Sigmoid colon (tissue), 7 donors: Measurements from ENCODE around the gene REV3L. TPM values are rescaled to one million over a fixed set of nuclear protein-coding genes. Genes with fewer than 3 reads are reported as not detected.

Experiments used
- DNase-seq: peaks from one replicate; pipeline ENCODE4 v3.0.0-alpha.2; 2019
- H3K27ac ChIP-seq, 4 donors: fragments of 200-600 bp; sonication (generic); one replicate each; pipeline ENCODE4 v1.5.1; 2016 to 2019; ENCODE audit warnings: mild to moderate bottlenecking in 1 of 4
- H3K27me3 ChIP-seq, 3 donors: fragments of 200-600 bp; sonication (generic); one replicate each; pipeline ENCODE4 v1.5.1; 2019; ENCODE audit warnings: mild to moderate bottlenecking in 1 of 3
- H3K36me3 ChIP-seq, 4 donors: fragments of 200-600 bp; sonication (generic); one replicate each; pipeline ENCODE4 v1.5.1; 2016 to 2019
- H3K4me1 ChIP-seq, 4 donors: fragments of 200-600 bp; sonication (generic); one replicate each; pipeline ENCODE4 v1.5.1; 2017 to 2019
- H3K4me3 ChIP-seq, 4 donors: fragments of 200-600 bp; sonication (generic); one replicate each; pipeline ENCODE4 v1.5.1; 2017 to 2019; ENCODE audit warnings: mild to moderate bottlenecking in 2 of 4, moderate library complexity in 1 of 4
- H3K9me3 ChIP-seq, 4 donors: fragments of 200-600 bp in 3 of 4; sonication (generic) in 3 of 4; one replicate each; pipeline versions ENCODE4 v1.5.1 to v1.6.1; 2013 to 2019
- CTCF ChIP-seq, 4 experiments: fragments of 450-650 bp in 3 of 4; fragments of 200-600 bp in 1 of 4; IDR thresholded peaks; one replicate each; pipeline ENCODE4 v1.5.1; 2016 to 2019; ENCODE audit warnings: antibody characterized with exemption in 4 of 4, mild to moderate bottlenecking in 3 of 4, moderate library complexity in 2 of 4
- EP300 ChIP-seq, 4 donors: sonication (generic); formaldehyde crosslinking; IDR thresholded peaks; one replicate each; pipeline ENCODE4 v1.6.1; 2017; ENCODE audit warnings: antibody characterized with exemption in 4 of 4
- POLR2A ChIP-seq, 2 donors: fragments of 450-650 bp; IDR thresholded peaks; one replicate each; pipeline ENCODE4 v1.6.1; 2016; ENCODE audit warnings: antibody characterized with exemption in 2 of 2, mild to moderate bottlenecking in 2 of 2, moderate library complexity in 2 of 2
- POLR2AphosphoS5 ChIP-seq, 4 donors: sonication (generic); formaldehyde crosslinking; IDR thresholded peaks; one replicate each; pipeline ENCODE4 v1.6.1; 2017; ENCODE audit warnings: antibody characterized with exemption in 4 of 4
- WGBS, 2 donors: extraction: QIAGEN DNeasy Blood & Tissue Kit; methylation state at CpG; one replicate each; pipeline ENCODE4 v1.1.7; 2013; 5-methylcytosine and 5-hydroxymethylcytosine counted together
- intact Hi-C: fragments of 100-400 bp; cut with DNase I; formaldehyde crosslinking; loops from one replicate; pipeline ENCODE4 v1.15.1; 2023
- polyA plus RNA-seq, 3 donors: library from polyadenylated mRNA; stranded (reverse); fragments of 200-250 nt; gene quantifications; one replicate each; pipeline ENCODE4 v1.2.3, GENCODE V29; 2013
- total RNA-seq, 4 donors: library from RNA; depleted of rRNA; stranded (reverse); fragments of >200 nt; gene quantifications; one replicate each; pipeline ENCODE4 v1.1.0, GENCODE V29; 2016
- donor health status: healthy with polysubstance abuse.
- donor health status: Bipolar disorder and iron deficiency.
- donor health status: healthy.

REV3L gene
- total and polyA plus RNA-seq, 7 donors = 3.0 to 122 (median 72.1) TPM

- H3K4me1 ChIP-seq = peaks cover 0 to 6% (median 0%) of the 10 kb centered on the region in 4 donors
- no peak for TF ChIP-seq POLR2A (IDR thresholded peaks at IDR 0.05)
- TF ChIP-seq CTCF (IDR thresholded peaks at IDR 0.05) = no peak
- TF ChIP-seq POLR2AphosphoS5 (IDR thresholded peaks at IDR 0.05) = no peak
- TF ChIP-seq EP300 (IDR thresholded peaks at IDR 0.05) = no peak
- intact Hi-C loops = no loop called here
- DNase-seq = no peak
- H3K4me3 ChIP-seq = no peak overlapping the region
- no peaks in the 10 kb centered on the region for H3K9me3 ChIP-seq
- WGBS, 2 donors = 43 to 73% methylated on average over 2 of the region's 2 CpGs
- no peaks in the 10 kb centered on the region for H3K27me3 ChIP-seq
- no peak overlapping the region for H3K27ac ChIP-seq
- H3K36me3 ChIP-seq = peaks cover 5 to 94% (median 21%) of the 10 kb centered on the region in 4 donors
Observed at GRCh38 chr6:111388681-111389080, 94.3 kb downstream of the REV3L start.

GRCh38 chr6:111382476-111383294 lies 100.3 kb downstream of the REV3L start:
- H3K4me1 ChIP-seq = peaks cover 0 to 29% (median 11%) of the 10 kb centered on the region in 4 donors
- peak overlapping the region in 3 of 4 donors; percentile 58 to 72 (median 63) for H3K27ac ChIP-seq
- peaks cover 0 to 76% (median 16%) of the 10 kb centered on the region in 4 donors for H3K36me3 ChIP-seq
- WGBS, 2 donors = 88% methylated on average over 9 of the region's 9 CpGs
- intact Hi-C loops = no loop called here
- no peak overlapping the region for H3K4me3 ChIP-seq
- no peaks in the 10 kb centered on the region for H3K27me3 ChIP-seq
- peak; percentile 73 for DNase-seq
- TF ChIP-seq POLR2AphosphoS5 (IDR thresholded peaks at IDR 0.05) (peak in 1 of 4 donors; percentile 20), CTCF (IDR thresholded peaks at IDR 0.05) (no peak), EP300 (IDR thresholded peaks at IDR 0.05) (no peak)
- no peaks in the 10 kb centered on the region for H3K9me3 ChIP-seq

GRCh38 chr6:111381728-111382127 lies 101.3 kb downstream of the REV3L start:
- Histone ChIP-seq H3K27me3 (no peaks in the 10 kb centered on the region), H3K9me3 (no peaks in the 10 kb centered on the region), H3K36me3 (peaks cover 0 to 76% (median 14%) of the 10 kb centered on the region in 4 donors), H3K27ac (peak overlapping the region in 2 of 4 donors; percentile 58 to 72), H3K4me1 (peaks cover 0 to 26% (median 11%) of the 10 kb centered on the region in 4 donors), H3K4me3 (no peak overlapping the region)
- no peak for TF ChIP-seq POLR2AphosphoS5 (IDR thresholded peaks at IDR 0.05)
- no peak for TF ChIP-seq CTCF (IDR thresholded peaks at IDR 0.05)
- TF ChIP-seq EP300 (IDR thresholded peaks at IDR 0.05) = no peak
- TF ChIP-seq POLR2A (IDR thresholded peaks at IDR 0.05) = no peak
- intact Hi-C loops = no loop called here
- WGBS, 2 donors = 78 to 85% methylated on average over 1 of the region's 1 CpG
- DNase-seq = no peak

- no peak for DNase-seq
- TF ChIP-seq POLR2A (IDR thresholded peaks at IDR 0.05) (no peak), POLR2AphosphoS5 (IDR thresholded peaks at IDR 0.05) (no peak), EP300 (IDR thresholded peaks at IDR 0.05) (no peak), CTCF (IDR thresholded peaks at IDR 0.05) (no peak)
- Histone ChIP-seq H3K9me3 (no peaks in the 10 kb centered on the region), H3K27me3 (no peaks in the 10 kb centered on the region), H3K36me3 (peaks cover 0 to 76% (median 15%) of the 10 kb centered on the region in 4 donors), H3K27ac (no peak overlapping the region), H3K4me1 (peaks cover 0 to 23% (median 12%) of the 10 kb centered on the region in 4 donors), H3K4me3 (no peak overlapping the region)
- intact Hi-C loops = no loop called here
Observed at GRCh38 chr6:111381123-111381522, 101.9 kb downstream of the REV3L start.
